ENCODE measurements around the gene TECTB.

- TF ChIP-seq CTCF (IDR thresholded peaks at IDR 0.05) (no peak), POLR2A (IDR thresholded peaks at IDR 0.05) (no peak), POLR2AphosphoS5 (IDR thresholded peaks at IDR 0.05) (no peak)
Measured at GRCh38 chr10:112348759-112349158, 65.6 kb downstream of the TECTB start.
